Neural progenitor cell (in vitro differentiated cells): Measurements from ENCODE around the gene TMEM107. TPM values are rescaled to one million over a fixed set of nuclear protein-coding genes. Genes with fewer than 3 reads are reported as not detected.

Source experiments
- DNase-seq: peaks from one replicate; pipeline ENCODE4 v3.0.0-alpha.2; 2016; ENCODE audit warnings: low spot score
- H2AFZ ChIP-seq: fragments of 200-600 bp; sonication (generic); replicated peaks from 2 replicates; pipeline ENCODE4 v1.6.1; 2016; ENCODE audit warnings: antibody characterized with exemption
- H3F3A ChIP-seq: fragments of 200-600 bp; sonication (generic); 2 replicates; pipeline ENCODE4 v1.6.1; 2016; ENCODE audit warnings: antibody characterized with exemption, low read depth
- H3K27ac ChIP-seq: fragments of 200-600 bp; sonication (generic); 2 replicates; pipeline ENCODE4 v1.5.1; 2016; ENCODE audit warnings: mild to moderate bottlenecking
- H3K27me3 ChIP-seq: fragments of 200-600 bp; sonication (generic); 2 replicates; pipeline ENCODE4 v1.6.1; 2016; ENCODE audit warnings: mild to moderate bottlenecking, moderate library complexity
- H3K36me3 ChIP-seq: fragments of 200-600 bp; sonication (generic); 2 replicates; pipeline ENCODE4 v1.5.1; 2016
- H3K4me1 ChIP-seq: fragments of 200-600 bp; sonication (generic); 2 replicates; pipeline ENCODE4 v1.6.1; 2016; ENCODE audit warnings: mixed run types
- H3K4me2 ChIP-seq: fragments of 200-600 bp; sonication (generic); 2 replicates; pipeline ENCODE4 v1.6.1; 2016
- H3K4me3 ChIP-seq: fragments of 200-600 bp; sonication (generic); 2 replicates; pipeline ENCODE4 v1.5.1; 2016
- H3K79me2 ChIP-seq: fragments of 200-600 bp; sonication (generic); 2 replicates; pipeline ENCODE4 v1.6.1; 2016; ENCODE audit warnings: low read depth
- H3K9ac ChIP-seq: fragments of 200-600 bp; sonication (generic); 2 replicates; pipeline ENCODE4 v1.6.1; 2016
- H3K9me3 ChIP-seq: fragments of 200-600 bp; sonication (generic); 2 replicates; pipeline ENCODE4 v1.5.1; 2016; ENCODE audit warnings: low read depth
- H4K20me1 ChIP-seq: fragments of 200-600 bp; sonication (generic); 2 replicates; pipeline ENCODE4 v1.6.1; 2016; ENCODE audit warnings: low read depth
- H3K27ac Mint-ChIP-seq: 3 replicates; pipeline ENCODE4 v1.8.0; 2021; ENCODE audit warnings: mixed read lengths
- H3K27me3 Mint-ChIP-seq: 2 replicates; pipeline ENCODE4 v1.8.0; 2022; ENCODE audit warnings: low read depth, mild to moderate bottlenecking, inconsistent platforms, moderate library complexity, mixed read lengths; ENCODE audit not compliant: insufficient read depth
- H3K36me3 Mint-ChIP-seq: 3 replicates; pipeline ENCODE4 v1.8.0; 2021; ENCODE audit warnings: mixed read lengths
- H3K4me1 Mint-ChIP-seq: 3 replicates; pipeline ENCODE4 v1.8.0; 2021; ENCODE audit warnings: mixed read lengths
- H3K4me3 Mint-ChIP-seq: 3 replicates; pipeline ENCODE4 v1.8.0; 2021; ENCODE audit warnings: mild to moderate bottlenecking, moderate library complexity, mixed read lengths
- H3K9me3 Mint-ChIP-seq: 3 replicates; pipeline ENCODE4 v1.8.0; 2020; ENCODE audit warnings: mixed read lengths
- EZH2 ChIP-seq: fragments of 200-600 bp; sonication (generic); IDR thresholded peaks from 2 replicates; pipeline ENCODE4 v1.6.1; 2017; ENCODE audit warnings: antibody characterized with exemption, mild to moderate bottlenecking, moderate library complexity
- EZH2phosphoT487 ChIP-seq: fragments of 200-600 bp; sonication (generic); IDR thresholded peaks from 2 replicates; pipeline ENCODE4 v1.6.1; 2017; ENCODE audit warnings: antibody characterized with exemption
- total RNA-seq: library from RNA; depleted of rRNA; stranded (reverse); fragments of >200 nt; gene quantifications from 2 replicates; pipeline ENCODE4 v1.2.3, GENCODE V29; 2015; ENCODE audit warnings: low replicate concordance
- TF ChIP-seq, protein P1 (sequence below): fragments of 200-600 bp; sonication (generic); IDR thresholded peaks from 2 replicates; pipeline ENCODE4 v1.5.1; 2017; ENCODE audit warnings: antibody characterized with exemption, mild to moderate bottlenecking

TMEM107 gene
- total RNA-seq, 1 donor from 2014 or later, result 26.0 TPM

DNA sequence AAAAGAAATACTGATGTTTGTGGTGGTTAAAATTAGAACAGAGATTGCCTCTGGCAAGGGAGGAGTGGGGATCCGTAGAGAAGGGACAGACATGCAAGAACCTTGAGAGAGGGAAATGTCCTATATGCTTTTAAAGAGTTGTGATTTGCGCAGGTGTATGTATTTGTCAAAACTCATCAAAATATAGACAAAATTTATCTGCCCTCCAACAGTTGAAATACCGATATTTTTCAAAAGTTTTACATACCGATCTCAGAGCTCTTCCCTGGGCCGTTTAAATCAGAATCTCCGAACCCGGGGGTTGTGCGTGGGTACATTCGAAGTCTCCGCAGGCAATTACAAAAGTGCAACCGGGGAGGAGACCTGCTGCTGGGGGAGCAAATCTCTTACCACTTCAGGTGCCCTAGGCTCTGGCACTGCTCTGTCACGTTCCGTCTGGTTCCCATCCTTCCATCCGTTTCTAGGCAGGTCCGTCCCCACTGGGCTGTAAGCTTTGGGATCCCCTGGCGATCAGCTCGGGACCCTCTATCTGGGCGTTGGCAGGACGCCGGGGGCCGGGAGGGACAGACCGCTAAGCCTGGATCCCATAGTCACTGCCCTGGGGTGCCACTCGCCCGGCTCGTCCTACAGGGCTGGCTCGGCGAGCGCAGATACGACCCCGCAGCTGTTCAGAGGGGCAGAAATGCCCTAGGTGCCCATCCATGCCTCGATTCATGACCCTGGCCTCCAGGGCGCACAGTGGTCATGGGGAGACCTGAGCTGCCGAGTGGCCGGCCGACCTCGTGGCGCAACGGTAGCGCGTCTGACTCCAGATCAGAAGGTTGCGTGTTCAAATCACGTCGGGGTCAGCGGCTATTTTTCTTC, 9.6 kb upstream of the TMEM107 start:
- Mint-ChIP-seq H3K9me3 (no peaks in the 10 kb centered on the region), H3K4me1 (peaks cover 16% of the 10 kb centered on the region), H3K4me3 (no peak overlapping the region), H3K36me3 (no peaks in the 10 kb centered on the region), H3K27me3 (peaks cover 16% of the 10 kb centered on the region), H3K27ac (no peak overlapping the region)
- H3K36me3 ChIP-seq, result no peaks in the 10 kb centered on the region
- H3K27me3 ChIP-seq, result peaks cover 21% of the 10 kb centered on the region
- H3K9ac ChIP-seq, result no peak overlapping the region
- peaks cover 10% of the 10 kb centered on the region for H3K4me1 ChIP-seq
- peaks cover 28% of the 10 kb centered on the region for H3F3A ChIP-seq
- peak overlapping the region; percentile 79 for H3K4me2 ChIP-seq
- peaks cover 15% of the 10 kb centered on the region for H4K20me1 ChIP-seq
- no peak overlapping the region for H3K27ac ChIP-seq
- H2AFZ ChIP-seq, result peak overlapping the region; percentile 94
- peak; percentile 88 for DNase-seq
- TF ChIP-seq, protein P1, sequence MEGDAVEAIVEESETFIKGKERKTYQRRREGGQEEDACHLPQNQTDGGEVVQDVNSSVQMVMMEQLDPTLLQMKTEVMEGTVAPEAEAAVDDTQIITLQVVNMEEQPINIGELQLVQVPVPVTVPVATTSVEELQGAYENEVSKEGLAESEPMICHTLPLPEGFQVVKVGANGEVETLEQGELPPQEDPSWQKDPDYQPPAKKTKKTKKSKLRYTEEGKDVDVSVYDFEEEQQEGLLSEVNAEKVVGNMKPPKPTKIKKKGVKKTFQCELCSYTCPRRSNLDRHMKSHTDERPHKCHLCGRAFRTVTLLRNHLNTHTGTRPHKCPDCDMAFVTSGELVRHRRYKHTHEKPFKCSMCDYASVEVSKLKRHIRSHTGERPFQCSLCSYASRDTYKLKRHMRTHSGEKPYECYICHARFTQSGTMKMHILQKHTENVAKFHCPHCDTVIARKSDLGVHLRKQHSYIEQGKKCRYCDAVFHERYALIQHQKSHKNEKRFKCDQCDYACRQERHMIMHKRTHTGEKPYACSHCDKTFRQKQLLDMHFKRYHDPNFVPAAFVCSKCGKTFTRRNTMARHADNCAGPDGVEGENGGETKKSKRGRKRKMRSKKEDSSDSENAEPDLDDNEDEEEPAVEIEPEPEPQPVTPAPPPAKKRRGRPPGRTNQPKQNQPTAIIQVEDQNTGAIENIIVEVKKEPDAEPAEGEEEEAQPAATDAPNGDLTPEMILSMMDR, result no peak
- no peak for TF ChIP-seq EZH2phosphoT487
- no peak for TF ChIP-seq EZH2
- no peaks in the 10 kb centered on the region for H3K79me2 ChIP-seq
- H3K9me3 ChIP-seq, result no peaks in the 10 kb centered on the region
- peak overlapping the region; percentile 89 for H3K4me3 ChIP-seq

DNA sequence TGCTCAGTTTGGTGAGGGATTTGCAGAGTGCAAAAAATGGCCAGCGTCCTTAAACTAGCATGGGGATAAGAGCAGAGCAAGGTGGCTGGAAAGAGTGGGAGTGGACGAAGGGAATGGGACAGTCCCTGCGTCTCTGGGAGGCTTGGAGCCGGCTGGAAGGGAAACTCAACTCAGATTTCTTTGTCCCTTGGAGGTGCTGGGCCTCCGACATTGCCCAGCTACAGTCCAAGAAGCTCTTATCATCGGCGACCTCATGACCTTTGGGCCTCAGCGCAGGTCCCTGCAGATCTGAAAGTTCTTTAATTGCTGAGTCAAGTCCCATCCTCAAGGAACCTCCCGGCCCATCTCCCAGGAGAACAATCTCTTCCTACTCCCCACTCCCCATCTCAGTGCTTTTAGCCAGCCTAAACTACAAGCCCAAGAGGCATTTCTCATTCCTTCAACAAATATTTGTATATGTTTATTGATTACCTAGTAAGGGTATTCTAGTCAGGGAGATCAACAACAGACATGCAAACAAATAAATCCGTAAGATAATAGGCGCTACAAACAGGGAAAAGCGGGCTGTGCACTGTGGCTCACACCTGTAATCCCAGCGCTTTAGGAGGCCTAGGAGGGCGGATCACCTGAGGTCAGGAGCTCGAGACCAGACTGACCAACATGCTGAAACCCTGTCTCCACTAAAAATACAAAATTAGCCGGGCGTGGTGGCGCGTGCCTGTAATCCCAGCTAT, 985 bp upstream of the TMEM107 start:
- peak overlapping the region; percentile 96 for H3K27ac Mint-ChIP-seq
- peaks cover 48% of the 10 kb centered on the region for H3K4me1 Mint-ChIP-seq
- peaks cover 5% of the 10 kb centered on the region for H3K27me3 Mint-ChIP-seq
- Histone ChIP-seq H3K4me3 (peak overlapping the region; percentile 57), H2AFZ (peak overlapping the region; percentile 55), H3K4me2 (peak overlapping the region; percentile 84), H3K4me1 (peaks cover 18% of the 10 kb centered on the region), H4K20me1 (no peaks in the 10 kb centered on the region), H3K79me2 (no peaks in the 10 kb centered on the region), H3F3A (peaks cover 52% of the 10 kb centered on the region), H3K27ac (no peak overlapping the region), H3K36me3 (no peaks in the 10 kb centered on the region), H3K9ac (peak overlapping the region; percentile 14), H3K9me3 (no peaks in the 10 kb centered on the region), H3K27me3 (no peaks in the 10 kb centered on the region)
- no peaks in the 10 kb centered on the region for H3K9me3 Mint-ChIP-seq
- DNase-seq, result peak; percentile 15
- TF ChIP-seq, protein P1, result no peak
- TF ChIP-seq EZH2phosphoT487, result no peak
- no peak for TF ChIP-seq EZH2
- no peaks in the 10 kb centered on the region for H3K36me3 Mint-ChIP-seq
- peak overlapping the region; percentile 91 for H3K4me3 Mint-ChIP-seq

DNA sequence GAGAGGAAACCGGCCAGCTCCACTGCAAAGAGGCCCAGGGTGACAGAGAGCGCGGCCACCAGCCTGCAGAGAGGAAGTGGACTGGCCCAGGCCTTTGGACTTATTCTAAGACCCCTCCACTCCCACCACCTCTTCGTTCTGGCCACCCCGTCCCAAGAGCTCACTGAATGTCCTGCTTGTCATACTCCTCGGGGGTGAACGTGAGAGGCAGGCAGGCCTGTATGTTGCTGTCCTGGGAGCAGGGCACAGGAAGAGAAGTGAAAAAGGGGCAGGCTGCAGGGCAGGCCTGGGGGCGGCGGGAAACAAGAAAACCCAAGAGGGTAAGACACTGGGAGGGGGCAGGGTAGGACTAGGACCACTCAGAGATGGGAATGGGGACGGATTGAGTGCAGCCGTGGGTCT, 384 bp downstream of the TMEM107 start:
- peak overlapping the region; percentile 57 for H3K4me3 ChIP-seq
- H4K20me1 ChIP-seq, result no peaks in the 10 kb centered on the region
- no peaks in the 10 kb centered on the region for H3K27me3 ChIP-seq
- H3K4me2 ChIP-seq, result peak overlapping the region; percentile 84
- no peaks in the 10 kb centered on the region for H3K79me2 ChIP-seq
- H3K4me3 Mint-ChIP-seq, result peak overlapping the region; percentile 91
- peak overlapping the region; percentile 3 for H3K9ac ChIP-seq
- H3K27ac ChIP-seq, result no peak overlapping the region
- H3K36me3 ChIP-seq, result no peaks in the 10 kb centered on the region
- H3K4me1 Mint-ChIP-seq, result peaks cover 50% of the 10 kb centered on the region
- no peak for TF ChIP-seq EZH2
- no peak for TF ChIP-seq EZH2phosphoT487
- TF ChIP-seq, protein P1, result no peak
- no peaks in the 10 kb centered on the region for H3K9me3 Mint-ChIP-seq
- H3K4me1 ChIP-seq, result peaks cover 18% of the 10 kb centered on the region
- H3K27me3 Mint-ChIP-seq, result peaks cover 2% of the 10 kb centered on the region
- DNase-seq, result no peak
- H3K36me3 Mint-ChIP-seq, result no peaks in the 10 kb centered on the region
- H3K9me3 ChIP-seq, result no peaks in the 10 kb centered on the region
- peak overlapping the region; percentile 55 for H2AFZ ChIP-seq
- H3F3A ChIP-seq, result peaks cover 53% of the 10 kb centered on the region
- H3K27ac Mint-ChIP-seq, result peak overlapping the region; percentile 83
